ENCODE data around the gene SPATA6.

The SPATA6 gene

DNA sequence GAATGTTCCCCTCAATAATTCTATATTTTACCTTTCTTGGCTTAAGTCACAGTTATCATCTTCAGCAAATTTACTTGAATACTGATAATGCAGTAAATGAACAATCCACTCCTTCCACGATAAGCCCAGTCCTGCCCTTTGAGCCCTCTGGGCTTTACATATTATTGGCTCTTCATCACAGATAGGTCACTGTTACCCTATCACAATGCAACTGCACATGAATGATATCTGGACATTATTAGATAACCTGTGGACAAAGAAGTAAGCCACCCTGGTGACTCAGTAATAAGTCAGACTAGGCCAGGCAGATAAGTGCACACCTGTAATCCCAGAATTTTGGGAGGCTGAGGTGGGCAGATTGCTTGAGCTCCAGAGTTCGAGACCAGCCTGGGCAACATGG lies 69.4 kb downstream of the SPATA6 start:
- H3K4me3 ChIP-seq (ENCODE audit: low read depth, low read length) = no peak overlapping the region
- no peak for TF ChIP-seq CTCF (IDR thresholded peaks at IDR 0.05; ENCODE audit: low read depth, low read length)
- in situ Hi-C loops (cut with HindIII; ENCODE audit: low sequenced_read_pairs) = no loop called here
- no peak for DNase-seq (ENCODE audit: low read depth, low spot score)

GRCh38 chr1:48396208-48396607 lies 75.8 kb downstream of the SPATA6 start:
- no peak overlapping the region for H3K4me3 ChIP-seq (ENCODE audit: low read depth, low read length)
- no peak for TF ChIP-seq CTCF (IDR thresholded peaks at IDR 0.05; ENCODE audit: low read depth, low read length)
- no peak for DNase-seq (ENCODE audit: low read depth, low spot score)
- in situ Hi-C loops (cut with HindIII; ENCODE audit: low sequenced_read_pairs) = no loop called here

DNA sequence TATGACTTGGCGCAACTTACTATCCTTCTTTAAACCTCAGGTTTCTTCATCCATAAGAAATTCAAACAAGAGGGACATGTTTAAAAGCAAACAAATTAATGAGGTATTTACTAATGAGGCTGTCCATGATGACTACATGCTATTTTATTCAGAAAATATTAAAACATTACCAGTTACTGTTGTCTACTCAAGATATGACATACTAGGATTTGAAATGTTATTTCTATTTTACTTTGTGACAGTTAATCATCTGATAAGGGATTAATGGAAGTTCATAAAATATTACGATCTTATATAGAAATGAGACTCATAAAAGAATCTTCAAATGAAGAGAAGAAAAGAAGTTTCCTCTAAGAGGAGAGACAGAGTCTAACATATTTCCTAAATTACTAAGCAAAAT lies 80.1 kb downstream of the SPATA6 start:
- in situ Hi-C loops (cut with HindIII; ENCODE audit: low sequenced_read_pairs) = no loop called here
- no peak overlapping the region for H3K4me3 ChIP-seq (ENCODE audit: low read depth, low read length)
- DNase-seq (ENCODE audit: low read depth, low spot score) = no peak
- no peak for TF ChIP-seq CTCF (IDR thresholded peaks at IDR 0.05; ENCODE audit: low read depth, low read length)

DNA sequence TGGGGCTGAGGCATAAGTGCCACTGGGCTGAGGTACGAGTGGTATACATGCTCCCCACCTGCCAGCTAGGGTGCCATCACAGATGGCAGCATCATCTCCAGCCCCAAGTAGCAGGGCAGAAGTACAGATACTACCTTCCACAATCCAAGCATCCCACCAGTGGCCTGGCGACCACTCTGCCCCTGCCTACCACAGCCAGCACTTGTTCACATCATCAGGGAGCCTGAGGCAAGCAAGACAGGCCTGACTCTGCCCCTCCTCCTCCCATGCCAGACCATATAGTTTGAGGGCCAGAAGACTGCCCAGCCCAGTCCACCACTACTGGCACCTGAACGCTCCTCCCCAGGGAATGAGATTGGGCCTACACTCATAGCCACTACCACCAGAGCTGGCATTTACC lies 84.6 kb downstream of the SPATA6 start:
- in situ Hi-C loops (cut with HindIII; ENCODE audit: low sequenced_read_pairs) = no loop called here
- DNase-seq (ENCODE audit: low read depth, low spot score) = no peak
- TF ChIP-seq CTCF (IDR thresholded peaks at IDR 0.05; ENCODE audit: low read depth, low read length) = no peak
- H3K4me3 ChIP-seq (ENCODE audit: low read depth, low read length) = no peak overlapping the region

DNA sequence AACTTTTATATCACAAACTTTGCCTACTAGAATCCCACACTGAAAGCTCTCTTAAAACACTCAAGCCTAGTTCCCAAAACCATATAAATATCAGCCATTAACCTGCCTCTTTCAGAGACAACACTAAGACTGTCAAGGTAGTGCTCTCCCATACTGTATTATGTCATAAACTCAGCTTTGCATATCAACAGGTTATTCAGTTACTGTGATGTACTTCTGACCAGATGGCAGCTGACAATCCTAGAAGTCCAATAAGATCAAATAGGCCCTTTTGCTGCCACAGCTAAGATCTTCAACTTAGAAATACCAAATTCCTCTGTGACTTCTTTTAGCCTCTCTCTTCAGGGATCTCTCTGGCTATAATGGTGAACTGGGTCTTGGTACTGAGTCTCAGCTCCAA lies 97.2 kb downstream of the SPATA6 start:
- in situ Hi-C loops (cut with HindIII; ENCODE audit: low sequenced_read_pairs) = no loop called here
- no peak for DNase-seq (ENCODE audit: low read depth, low spot score)
- TF ChIP-seq CTCF (IDR thresholded peaks at IDR 0.05; ENCODE audit: low read depth, low read length) = no peak
- no peak overlapping the region for H3K4me3 ChIP-seq (ENCODE audit: low read depth, low read length)

- in situ Hi-C loops (cut with HindIII; ENCODE audit: low sequenced_read_pairs) = no loop called here
- no peak for DNase-seq (ENCODE audit: low read depth, low spot score)
- H3K4me3 ChIP-seq (ENCODE audit: low read depth, low read length) = no peak overlapping the region
- no peak for TF ChIP-seq CTCF (IDR thresholded peaks at IDR 0.05; ENCODE audit: low read depth, low read length)
Observed at GRCh38 chr1:48371598-48371997, 100.4 kb downstream of the SPATA6 start.

DNA sequence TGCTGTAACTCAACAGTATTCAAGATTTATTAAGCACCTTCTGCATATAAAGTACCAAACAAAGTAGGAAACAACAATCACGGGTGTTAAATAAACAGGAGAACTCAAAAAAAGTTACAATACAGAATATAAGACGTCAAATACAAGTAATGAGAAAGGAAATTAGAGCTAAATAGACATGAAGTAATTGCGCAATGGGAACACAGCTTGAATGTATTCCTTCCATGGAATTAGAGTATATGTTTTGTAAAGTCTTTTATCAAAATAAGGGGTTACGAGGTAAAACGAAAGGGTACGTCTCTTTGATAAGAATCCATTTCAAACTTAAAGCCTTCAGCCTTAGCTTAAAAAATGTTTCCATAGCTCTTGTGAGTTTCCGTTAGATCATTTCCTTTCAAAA lies 109.1 kb downstream of the SPATA6 start:
- no peak overlapping the region for H3K4me3 ChIP-seq (ENCODE audit: low read depth, low read length)
- no peak for DNase-seq (ENCODE audit: low read depth, low spot score)
- in situ Hi-C loops (cut with HindIII; ENCODE audit: low sequenced_read_pairs) = no loop called here
- TF ChIP-seq CTCF (IDR thresholded peaks at IDR 0.05; ENCODE audit: low read depth, low read length) = no peak
